ENCODE results near the gene PPP1CC.
A peak's percentile ranks its signal among the peaks of the same experiment; 100 is the strongest.

Gene PPP1CC

DNA sequence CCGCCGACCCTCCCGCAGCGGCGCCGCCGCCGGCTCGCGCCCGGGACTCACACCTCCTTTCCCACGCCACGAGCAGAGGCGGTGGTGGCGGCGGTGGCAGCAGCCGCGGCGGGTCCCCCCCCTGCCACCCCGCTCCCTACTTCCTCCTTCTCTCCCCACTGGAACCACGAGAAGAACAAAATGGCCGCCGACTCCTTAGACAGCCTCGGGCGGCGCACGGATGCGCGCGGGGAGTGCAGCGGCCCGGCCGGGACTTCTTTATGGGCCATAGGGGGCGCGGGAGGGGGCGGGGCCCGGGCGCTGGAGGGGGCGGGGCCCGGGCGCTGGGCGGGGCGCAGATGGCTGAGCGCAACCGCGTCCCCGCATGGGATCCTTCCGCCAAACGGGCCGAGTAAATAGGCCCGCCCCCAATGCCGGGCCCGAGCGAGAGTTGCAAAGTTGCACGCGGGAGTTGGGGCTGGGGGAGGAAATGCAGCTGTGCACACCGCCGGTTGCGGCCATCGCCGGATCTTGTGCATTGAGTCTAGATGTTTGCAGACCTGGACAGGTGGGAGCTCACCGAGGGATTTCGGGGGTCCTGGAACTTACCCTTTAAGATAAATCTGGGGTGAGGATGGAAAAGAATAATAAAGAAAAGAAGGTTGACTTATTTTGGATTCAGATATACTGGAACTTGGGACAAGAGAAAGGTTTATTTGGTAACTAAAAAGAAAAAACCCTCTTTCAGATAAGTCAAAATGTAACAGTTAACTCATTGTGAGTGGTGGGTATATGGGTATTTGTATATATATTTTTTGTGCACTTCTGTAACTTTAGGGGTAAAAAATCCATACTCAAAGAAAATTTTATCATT lies at the start of gene PPP1CC:
PPP1CC (minus strand) TSS at position 174 of the 853 bp plus-strand sequence. CDS start 184 bp downstream, outside the sequence.
- H3K4me1 ChIP-seq (ENCODE audit: control insufficient read depth, insufficient read depth, low read length): peaks cover 26% of the 10 kb centered on the region
- H3K36me3 ChIP-seq (ENCODE audit: control insufficient read depth in 2 of 2, insufficient read depth in 2 of 2, low read length in 2 of 2): no peaks in the 10 kb centered on the region

DNA sequence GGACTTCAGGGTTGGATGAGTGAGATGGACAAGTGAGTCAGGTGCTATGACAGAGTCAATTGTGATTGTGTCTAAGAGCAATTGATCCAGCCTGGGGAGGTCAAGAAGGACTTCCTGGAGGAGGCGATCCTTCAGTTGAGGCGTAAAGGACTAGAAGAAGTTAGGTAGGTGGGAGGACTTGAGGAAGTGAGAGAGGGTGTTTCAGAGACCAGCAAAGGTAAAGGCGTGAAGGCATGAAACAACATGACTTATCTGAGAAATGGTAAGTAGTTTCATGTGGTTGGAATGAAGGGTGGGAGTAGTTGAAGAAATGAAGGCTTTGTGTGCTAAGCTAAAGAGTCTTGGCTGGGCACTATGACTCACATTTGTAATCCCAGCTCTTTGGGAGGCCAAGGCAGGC lies 48.9 kb upstream of the PPP1CC start:
- Histone ChIP-seq H3K4me1 (ENCODE audit: control insufficient read depth, insufficient read depth, low read length) (no peaks in the 10 kb centered on the region), H3K36me3 (ENCODE audit: control insufficient read depth in 2 of 2, insufficient read depth in 2 of 2, low read length in 2 of 2) (no peaks in the 10 kb centered on the region), H3K9ac (ENCODE audit: low read length in 2 of 2) (no peak overlapping the region), H3K27me3 (ENCODE audit: control insufficient read depth in 1 of 2, insufficient read depth in 2 of 2, low read length in 2 of 2) (no peaks in the 10 kb centered on the region), H3K9me3 (ENCODE audit: control insufficient read depth in 2 of 2, low read length in 2 of 2) (no peaks in the 10 kb centered on the region), H3K27ac (ENCODE audit: low read length) (no peak overlapping the region), H3K4me3 (ENCODE audit: low read length in 2 of 2) (no peak overlapping the region)

More for the DNA sequence above, at the start of gene PPP1CC:
- peak within 1 kb of the TSS; percentile 76 for H3K27ac ChIP-seq (ENCODE audit: low read length)
- peak within 1 kb of the TSS; percentile 78 to 93 for H3K4me3 ChIP-seq (ENCODE audit: low read length in 2 of 2)
- H3K9me3 ChIP-seq (ENCODE audit: control insufficient read depth in 2 of 2, low read length in 2 of 2): no peaks in the 10 kb centered on the region
- H3K9ac ChIP-seq (ENCODE audit: low read length in 2 of 2): peak within 1 kb of the TSS; percentile 68 to 80
- H3K27me3 ChIP-seq (ENCODE audit: control insufficient read depth in 1 of 2, insufficient read depth in 2 of 2, low read length in 2 of 2): no peaks in the 10 kb centered on the region

- Histone ChIP-seq H3K9ac (ENCODE audit: low read length in 2 of 2) (no peak overlapping the region), H3K36me3 (ENCODE audit: control insufficient read depth in 2 of 2, insufficient read depth in 2 of 2, low read length in 2 of 2) (no peaks in the 10 kb centered on the region), H3K9me3 (ENCODE audit: control insufficient read depth in 2 of 2, low read length in 2 of 2) (no peaks in the 10 kb centered on the region), H3K27me3 (ENCODE audit: control insufficient read depth in 1 of 2, insufficient read depth in 2 of 2, low read length in 2 of 2) (no peaks in the 10 kb centered on the region), H3K4me1 (ENCODE audit: control insufficient read depth, insufficient read depth, low read length) (no peaks in the 10 kb centered on the region), H3K4me3 (ENCODE audit: low read length in 2 of 2) (no peak overlapping the region), H3K27ac (ENCODE audit: low read length) (no peak overlapping the region)
These were observed 47.6 kb upstream of the PPP1CC start for GRCh38 chr12:110790301-110790700.

DNA sequence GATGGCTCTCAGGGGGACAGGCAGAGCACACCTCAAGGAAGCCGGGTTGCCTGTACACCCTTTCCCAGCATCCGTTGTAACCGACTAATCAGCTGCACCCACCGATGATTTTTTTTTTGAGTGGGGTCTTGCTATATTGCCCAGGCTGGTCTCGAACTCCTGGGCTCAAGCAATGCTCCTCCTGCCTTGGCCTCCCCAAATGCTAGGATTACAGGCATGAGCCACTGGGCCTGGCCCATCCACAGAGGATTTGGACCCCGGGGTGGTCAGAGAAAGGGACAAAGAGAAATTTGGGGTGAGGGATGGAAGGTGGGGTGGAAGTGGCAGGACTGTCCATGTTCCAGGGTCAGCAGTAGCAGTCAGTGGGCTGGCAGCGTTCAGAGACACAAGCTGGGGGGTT lies 43.3 kb upstream of the PPP1CC start:
- H3K4me3 ChIP-seq (ENCODE audit: low read length in 2 of 2): no peak overlapping the region
- H3K4me1 ChIP-seq (ENCODE audit: control insufficient read depth, insufficient read depth, low read length): no peaks in the 10 kb centered on the region
- H3K9ac ChIP-seq (ENCODE audit: low read length in 2 of 2): no peak overlapping the region
- H3K36me3 ChIP-seq (ENCODE audit: control insufficient read depth in 2 of 2, insufficient read depth in 2 of 2, low read length in 2 of 2): no peaks in the 10 kb centered on the region
- no peaks in the 10 kb centered on the region for H3K27me3 ChIP-seq (ENCODE audit: control insufficient read depth in 1 of 2, insufficient read depth in 2 of 2, low read length in 2 of 2)
- H3K9me3 ChIP-seq (ENCODE audit: control insufficient read depth in 2 of 2, low read length in 2 of 2): no peaks in the 10 kb centered on the region
- no peak overlapping the region for H3K27ac ChIP-seq (ENCODE audit: low read length)

- Histone ChIP-seq H3K36me3 (ENCODE audit: control insufficient read depth in 2 of 2, insufficient read depth in 2 of 2, low read length in 2 of 2) (no peaks in the 10 kb centered on the region), H3K27me3 (ENCODE audit: control insufficient read depth in 1 of 2, insufficient read depth in 2 of 2, low read length in 2 of 2) (no peaks in the 10 kb centered on the region), H3K9me3 (ENCODE audit: control insufficient read depth in 2 of 2, low read length in 2 of 2) (no peaks in the 10 kb centered on the region), H3K4me3 (ENCODE audit: low read length in 2 of 2) (no peak overlapping the region), H3K9ac (ENCODE audit: low read length in 2 of 2) (no peak overlapping the region), H3K4me1 (ENCODE audit: control insufficient read depth, insufficient read depth, low read length) (no peaks in the 10 kb centered on the region), H3K27ac (ENCODE audit: low read length) (no peak overlapping the region)
These were observed 42.5 kb upstream of the PPP1CC start for GRCh38 chr12:110785240-110785639.

GRCh38 chr12:110782922-110783321 lies 40.2 kb upstream of the PPP1CC start:
- H3K36me3 ChIP-seq (ENCODE audit: control insufficient read depth in 2 of 2, insufficient read depth in 2 of 2, low read length in 2 of 2): no peaks in the 10 kb centered on the region
- no peak overlapping the region for H3K9ac ChIP-seq (ENCODE audit: low read length in 2 of 2)
- H3K4me1 ChIP-seq (ENCODE audit: control insufficient read depth, insufficient read depth, low read length): no peaks in the 10 kb centered on the region
- H3K9me3 ChIP-seq (ENCODE audit: control insufficient read depth in 2 of 2, low read length in 2 of 2): no peaks in the 10 kb centered on the region
- no peak overlapping the region for H3K4me3 ChIP-seq (ENCODE audit: low read length in 2 of 2)
- H3K27ac ChIP-seq (ENCODE audit: low read length): no peak overlapping the region
- H3K27me3 ChIP-seq (ENCODE audit: control insufficient read depth in 1 of 2, insufficient read depth in 2 of 2, low read length in 2 of 2): no peaks in the 10 kb centered on the region

DNA sequence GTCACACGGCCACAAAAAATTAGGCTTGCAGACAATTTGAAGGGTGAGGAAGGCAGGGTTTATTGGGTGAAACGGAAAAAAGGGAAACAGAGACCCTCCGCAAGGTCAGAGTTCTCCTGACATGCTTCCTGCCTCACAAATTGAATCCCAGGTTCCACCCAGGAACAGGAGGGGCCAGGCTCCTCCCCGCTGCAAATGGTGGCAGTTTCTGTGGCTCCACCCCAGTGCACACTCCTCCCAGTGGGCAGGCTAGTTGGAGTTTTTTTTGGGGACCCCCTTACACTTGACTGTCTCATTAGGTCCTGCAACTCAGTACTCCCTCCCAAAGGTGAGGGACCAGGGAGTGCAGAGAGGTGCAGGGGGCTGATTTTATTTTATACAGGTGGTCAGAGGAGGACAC lies 39.4 kb upstream of the PPP1CC start:
- Histone ChIP-seq H3K36me3 (ENCODE audit: control insufficient read depth in 2 of 2, insufficient read depth in 2 of 2, low read length in 2 of 2) (no peaks in the 10 kb centered on the region), H3K4me3 (ENCODE audit: low read length in 2 of 2) (no peak overlapping the region)

DNA sequence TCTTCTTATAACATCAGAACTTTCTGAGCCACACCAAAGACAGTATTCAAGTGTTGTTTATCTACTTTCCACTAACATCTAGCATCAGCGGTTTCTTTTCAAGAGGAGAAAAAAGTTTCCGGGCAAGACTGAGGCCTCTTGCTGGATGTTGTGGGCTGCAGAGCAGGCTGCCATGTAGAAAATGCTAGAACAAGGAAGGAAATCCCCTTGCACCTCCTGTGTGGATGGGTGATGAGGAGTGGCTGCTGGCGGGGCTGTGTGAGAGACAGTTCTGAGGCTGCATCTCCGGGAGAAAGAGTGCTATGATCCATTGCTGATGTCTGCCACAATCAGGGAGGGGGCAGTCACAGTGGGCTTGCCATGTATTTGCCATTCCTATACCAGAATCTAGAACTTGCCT lies 37.8 kb upstream of the PPP1CC start:
- no peaks in the 10 kb centered on the region for H3K4me1 ChIP-seq (ENCODE audit: control insufficient read depth, insufficient read depth, low read length)
- H3K9ac ChIP-seq (ENCODE audit: low read length in 2 of 2): no peak overlapping the region
- no peak overlapping the region for H3K27ac ChIP-seq (ENCODE audit: low read length)
- no peak overlapping the region for H3K4me3 ChIP-seq (ENCODE audit: low read length in 2 of 2)
- no peaks in the 10 kb centered on the region for H3K27me3 ChIP-seq (ENCODE audit: control insufficient read depth in 1 of 2, insufficient read depth in 2 of 2, low read length in 2 of 2)
- no peaks in the 10 kb centered on the region for H3K9me3 ChIP-seq (ENCODE audit: control insufficient read depth in 2 of 2, low read length in 2 of 2)
- no peaks in the 10 kb centered on the region for H3K36me3 ChIP-seq (ENCODE audit: control insufficient read depth in 2 of 2, insufficient read depth in 2 of 2, low read length in 2 of 2)

More for the DNA sequence above, 39.4 kb upstream of the PPP1CC start:
- H3K9ac ChIP-seq (ENCODE audit: low read length in 2 of 2): no peak overlapping the region
- H3K27ac ChIP-seq (ENCODE audit: low read length): no peak overlapping the region
- no peaks in the 10 kb centered on the region for H3K27me3 ChIP-seq (ENCODE audit: control insufficient read depth in 1 of 2, insufficient read depth in 2 of 2, low read length in 2 of 2)
- H3K9me3 ChIP-seq (ENCODE audit: control insufficient read depth in 2 of 2, low read length in 2 of 2): no peaks in the 10 kb centered on the region
- no peaks in the 10 kb centered on the region for H3K4me1 ChIP-seq (ENCODE audit: control insufficient read depth, insufficient read depth, low read length)

DNA sequence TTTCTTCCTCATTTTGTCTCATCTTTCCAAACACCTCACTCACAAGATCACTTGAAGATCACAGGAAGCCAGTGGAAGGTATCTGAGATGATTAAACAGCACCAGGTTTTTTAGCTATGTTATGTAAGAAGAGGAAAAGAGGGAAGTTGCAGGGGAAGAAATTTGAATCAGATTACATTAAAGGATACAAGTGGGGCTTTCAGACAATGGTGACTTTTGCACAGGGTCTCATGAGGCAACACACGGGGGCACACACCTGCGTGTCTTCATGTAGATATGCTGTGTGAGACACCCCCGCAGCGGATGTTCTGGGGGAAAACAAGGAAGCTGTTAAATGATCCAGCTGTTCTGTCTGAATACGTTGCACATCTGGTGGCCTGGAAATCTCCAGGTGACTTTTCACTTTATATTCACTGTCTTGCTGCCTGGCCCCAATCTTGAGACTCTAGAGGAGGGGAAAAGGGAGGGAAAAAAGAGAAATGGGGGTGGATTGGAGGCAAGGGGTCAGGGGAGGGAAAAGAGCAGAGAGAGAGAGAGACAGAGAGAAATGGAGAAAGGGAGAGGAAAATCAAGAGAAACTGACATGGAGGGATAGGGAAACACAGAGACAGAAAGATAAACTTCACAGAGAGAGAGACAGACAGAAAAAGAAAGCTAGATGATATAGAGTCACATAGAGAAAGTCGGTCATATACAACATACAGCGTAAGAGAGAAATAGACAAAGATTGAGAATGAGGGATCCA lies 36.3 kb upstream of the PPP1CC start:
- H3K4me1 ChIP-seq (ENCODE audit: control insufficient read depth, insufficient read depth, low read length): no peaks in the 10 kb centered on the region
- no peak overlapping the region for H3K4me3 ChIP-seq (ENCODE audit: low read length in 2 of 2)
- H3K36me3 ChIP-seq (ENCODE audit: control insufficient read depth in 2 of 2, insufficient read depth in 2 of 2, low read length in 2 of 2): no peaks in the 10 kb centered on the region
- no peak overlapping the region for H3K9ac ChIP-seq (ENCODE audit: low read length in 2 of 2)
- H3K27ac ChIP-seq (ENCODE audit: low read length): no peak overlapping the region
- no peaks in the 10 kb centered on the region for H3K27me3 ChIP-seq (ENCODE audit: control insufficient read depth in 1 of 2, insufficient read depth in 2 of 2, low read length in 2 of 2)
- no peaks in the 10 kb centered on the region for H3K9me3 ChIP-seq (ENCODE audit: control insufficient read depth in 2 of 2, low read length in 2 of 2)

- Histone ChIP-seq H3K4me1 (ENCODE audit: control insufficient read depth, insufficient read depth, low read length) (no peaks in the 10 kb centered on the region), H3K9ac (ENCODE audit: low read length in 2 of 2) (no peak overlapping the region), H3K9me3 (ENCODE audit: control insufficient read depth in 2 of 2, low read length in 2 of 2) (no peaks in the 10 kb centered on the region), H3K27ac (ENCODE audit: low read length) (no peak overlapping the region), H3K36me3 (ENCODE audit: control insufficient read depth in 2 of 2, insufficient read depth in 2 of 2, low read length in 2 of 2) (no peaks in the 10 kb centered on the region), H3K4me3 (ENCODE audit: low read length in 2 of 2) (no peak overlapping the region), H3K27me3 (ENCODE audit: control insufficient read depth in 1 of 2, insufficient read depth in 2 of 2, low read length in 2 of 2) (no peaks in the 10 kb centered on the region)
These were observed 33.7 kb upstream of the PPP1CC start for GRCh38 chr12:110776410-110776809.

GRCh38 chr12:110775997-110776396 lies 33.3 kb upstream of the PPP1CC start:
- no peak overlapping the region for H3K27ac ChIP-seq (ENCODE audit: low read length)
- H3K9ac ChIP-seq (ENCODE audit: low read length in 2 of 2): no peak overlapping the region
- H3K4me1 ChIP-seq (ENCODE audit: control insufficient read depth, insufficient read depth, low read length): no peaks in the 10 kb centered on the region
- no peaks in the 10 kb centered on the region for H3K27me3 ChIP-seq (ENCODE audit: control insufficient read depth in 1 of 2, insufficient read depth in 2 of 2, low read length in 2 of 2)
- no peaks in the 10 kb centered on the region for H3K36me3 ChIP-seq (ENCODE audit: control insufficient read depth in 2 of 2, insufficient read depth in 2 of 2, low read length in 2 of 2)
- no peaks in the 10 kb centered on the region for H3K9me3 ChIP-seq (ENCODE audit: control insufficient read depth in 2 of 2, low read length in 2 of 2)
- H3K4me3 ChIP-seq (ENCODE audit: low read length in 2 of 2): no peak overlapping the region

All from stomach smooth muscle (tissue), 2 donors.